Small intestine (tissue), 7 donors: Measurements from ENCODE around the gene C2orf49. TPM values are rescaled to one million over a fixed set of nuclear protein-coding genes. Genes with fewer than 3 reads are reported as not detected.

Experiments used
- DNase-seq, 2 donors: peaks; one replicate each; pipeline versions ENCODE4 v3.0.0 to v3.0.0-alpha.2; 2013
- FAIRE-seq: peaks from 2 replicates; lab custom pipeline; 2012; peaks lifted over from hg19 to GRCh38; lab: Jason Lieb, UNC
- H3K27ac ChIP-seq, 3 donors: one replicate each; pipeline ENCODE4 v1.5.1; 2013; ENCODE audit warnings: low read length in 2 of 3, mild to moderate bottlenecking in 2 of 3, control low read depth in 1 of 3, inconsistent platforms in 1 of 3, low read depth in 1 of 3, moderate library complexity in 1 of 3
- H3K27me3 ChIP-seq, 3 donors: one replicate each; pipeline ENCODE4 v1.6.1; 2013; ENCODE audit warnings: low read length in 3 of 3, inconsistent platforms in 1 of 3; ENCODE audit not compliant: control insufficient read depth in 3 of 3, insufficient read depth in 3 of 3
- H3K36me3 ChIP-seq, 3 donors: one replicate each; pipeline ENCODE4 v1.6.1; 2013; ENCODE audit warnings: low read length in 3 of 3, inconsistent platforms in 1 of 3, low read depth in 1 of 3, mild to moderate bottlenecking in 1 of 3, moderate library complexity in 1 of 3; ENCODE audit not compliant: control insufficient read depth in 3 of 3, insufficient read depth in 2 of 3
- H3K4me1 ChIP-seq, 3 donors: one replicate each; pipeline ENCODE4 v1.6.1; 2013; ENCODE audit warnings: low read length in 2 of 3, inconsistent platforms in 1 of 3, low read depth in 1 of 3, mild to moderate bottlenecking in 1 of 3, moderate library complexity in 1 of 3; ENCODE audit not compliant: control insufficient read depth in 3 of 3, insufficient read depth in 2 of 3
- H3K4me3 ChIP-seq, 3 donors: one replicate each; pipeline ENCODE4 v1.5.1; 2013; ENCODE audit warnings: low read length in 3 of 3, control low read depth in 1 of 3, inconsistent platforms in 1 of 3, low read depth in 1 of 3, mild to moderate bottlenecking in 1 of 3, moderate library complexity in 1 of 3
- H3K9me3 ChIP-seq, 2 donors: one replicate each; pipeline ENCODE4 v1.6.1; 2013; ENCODE audit warnings: low read depth in 1 of 2, low read length in 1 of 2; ENCODE audit not compliant: control insufficient read depth in 2 of 2, insufficient read depth in 1 of 2
- WGBS, 3 donors: extraction: QIAGEN DNeasy Blood & Tissue Kit; methylation state at CpG; one replicate each; pipeline ENCODE4 v1.1.7; 2013; 5-methylcytosine and 5-hydroxymethylcytosine counted together
- polyA plus RNA-seq, 4 donors: library from polyadenylated mRNA; stranded (reverse) in 3 of 4; unstranded in 1 of 4; fragments of 200-250 nt in 3 of 4; fragments of 120-200 nt in 1 of 4; gene quantifications; one replicate each; pipeline versions ENCODE4 v1.2.1 to v1.2.3, GENCODE V29; 2013
- donor health status: healthy with polysubstance abuse.
- donor health status: control.
- donor health status: control.
- donor health status: Bipolar disorder and iron deficiency.
- donor health status: healthy.

C2orf49 gene
- polyA plus RNA-seq, 4 donors: 6.9 to 20.5 (median 8.2) TPM

GRCh38 chr2:105329561-105330495, 7.5 kb upstream of the C2orf49 start, which contains the start of gene TGFBRAP1:
TGFBRAP1 (minus strand) TSS chr2:105329735; CDS start chr2:105308301, 21,434 bp downstream.
- DNase-seq: peak; percentile 60 to 83
- Histone ChIP-seq H3K27me3 (no peaks in the 10 kb centered on the region), H3K4me3 (peak within 1 kb of the TSS; percentile 65 to 79 (median 70)), H3K4me1 (peaks cover 0 to 23% (median 0%) of the 10 kb centered on the region in 3 donors), H3K36me3 (peaks cover 0 to 12% (median 0%) of the 10 kb centered on the region in 3 donors), H3K9me3 (no peaks in the 10 kb centered on the region), H3K27ac (peak within 1 kb of the TSS; percentile 62 to 93 (median 89))
- no peak for FAIRE-seq
- whole genome bisulfite sequencing, 3 donors: 2 to 3% (median 3%) methylated on average over 44 to 101 of the region's 101 CpGs

GRCh38 chr2:105330681-105331375, 6.5 kb upstream of the C2orf49 start:
- no peaks in the 10 kb centered on the region for H3K9me3 ChIP-seq
- H3K36me3 ChIP-seq: peaks cover 0 to 5% (median 0%) of the 10 kb centered on the region in 3 donors
- no peak overlapping the region for H3K4me3 ChIP-seq
- 84 to 92% (median 89%) methylated on average over 4 of the region's 4 CpGs for WGBS, 3 donors
- H3K27me3 ChIP-seq: no peaks in the 10 kb centered on the region
- peak; percentile 39 to 44 for DNase-seq
- FAIRE-seq: no peak
- H3K27ac ChIP-seq: peak overlapping the region in 2 of 3 donors; percentile 89 to 93
- H3K4me1 ChIP-seq: peaks cover 0 to 23% (median 0%) of the 10 kb centered on the region in 3 donors

- 75 to 86% (median 80%) methylated on average over 4 of the region's 4 CpGs for WGBS, 3 donors
- Histone ChIP-seq H3K36me3 (no peaks in the 10 kb centered on the region), H3K27me3 (no peaks in the 10 kb centered on the region), H3K9me3 (no peaks in the 10 kb centered on the region), H3K4me3 (no peak overlapping the region), H3K4me1 (peaks cover 0 to 18% (median 8%) of the 10 kb centered on the region in 3 donors), H3K27ac (no peak overlapping the region)
- no peak for FAIRE-seq
- no peak for DNase-seq
Observed at GRCh38 chr2:105334211-105334610, 3.1 kb upstream of the C2orf49 start.

GRCh38 chr2:105335469-105335868, 1.9 kb upstream of the C2orf49 start:
- Histone ChIP-seq H3K4me1 (peaks cover 0 to 12% (median 9%) of the 10 kb centered on the region in 3 donors), H3K27me3 (no peaks in the 10 kb centered on the region), H3K36me3 (peaks cover 0 to 4% (median 0%) of the 10 kb centered on the region in 3 donors), H3K27ac (no peak overlapping the region), H3K4me3 (no peak overlapping the region), H3K9me3 (no peaks in the 10 kb centered on the region)
- no peak for DNase-seq
- 89 to 97% (median 95%) methylated on average over 2 of the region's 2 CpGs for WGBS, 3 donors
- FAIRE-seq: no peak

GRCh38 chr2:105336786-105337121, 586 bp upstream of the C2orf49 start:
- Histone ChIP-seq H3K4me3 (peak overlapping the region; percentile 78 to 87 (median 85)), H3K27ac (peak overlapping the region; percentile 80 to 96 (median 90)), H3K27me3 (no peaks in the 10 kb centered on the region), H3K36me3 (peaks cover 0 to 7% (median 3%) of the 10 kb centered on the region in 3 donors), H3K9me3 (no peaks in the 10 kb centered on the region), H3K4me1 (peaks cover 0 to 9% (median 6%) of the 10 kb centered on the region in 3 donors)
- no peak for DNase-seq
- no peak for FAIRE-seq
- WGBS, 3 donors: 1 to 4% (median 2%) methylated on average over 7 of the region's 7 CpGs

GRCh38 chr2:105338020-105338385, 663 bp downstream of the C2orf49 start:
- peak overlapping the region; percentile 78 to 87 (median 85) for H3K4me3 ChIP-seq
- no peaks in the 10 kb centered on the region for H3K9me3 ChIP-seq
- H3K36me3 ChIP-seq: peaks cover 0 to 9% (median 7%) of the 10 kb centered on the region in 3 donors
- peak overlapping the region; percentile 80 to 96 (median 90) for H3K27ac ChIP-seq
- DNase-seq (peak in 1 of 2 donors; percentile 22), FAIRE-seq (no peak)
- peaks cover 0 to 9% (median 6%) of the 10 kb centered on the region in 3 donors for H3K4me1 ChIP-seq
- H3K27me3 ChIP-seq: no peaks in the 10 kb centered on the region
- 4 to 6% (median 6%) methylated on average over 5 of the region's 5 CpGs for WGBS, 3 donors

GRCh38 chr2:105339414-105339813, 2.1 kb downstream of the C2orf49 start:
- 73 to 80% (median 74%) methylated on average over 4 of the region's 4 CpGs for WGBS, 3 donors
- DNase-seq (no peak), FAIRE-seq (no peak)
- Histone ChIP-seq H3K36me3 (peaks cover 0 to 13% (median 9%) of the 10 kb centered on the region in 3 donors), H3K27ac (no peak overlapping the region), H3K4me1 (peaks cover 0 to 9% (median 6%) of the 10 kb centered on the region in 3 donors), H3K27me3 (no peaks in the 10 kb centered on the region), H3K9me3 (no peaks in the 10 kb centered on the region), H3K4me3 (no peak overlapping the region)

- DNase-seq: peak; percentile 41 to 59
- H3K9me3 ChIP-seq: no peaks in the 10 kb centered on the region
- H3K27me3 ChIP-seq: no peaks in the 10 kb centered on the region
- no peak for FAIRE-seq
- peaks cover 3 to 21% (median 20%) of the 10 kb centered on the region in 3 donors for H3K36me3 ChIP-seq
- no peak overlapping the region for H3K27ac ChIP-seq
- no peak overlapping the region for H3K4me3 ChIP-seq
- H3K4me1 ChIP-seq: no peaks in the 10 kb centered on the region
- 35 to 67% (median 47%) methylated on average over 4 of the region's 4 CpGs for WGBS, 3 donors
Observed at GRCh38 chr2:105344704-105345345, 7.5 kb downstream of the C2orf49 start.
